ENCODE results near the gene RARS1.

DNA sequence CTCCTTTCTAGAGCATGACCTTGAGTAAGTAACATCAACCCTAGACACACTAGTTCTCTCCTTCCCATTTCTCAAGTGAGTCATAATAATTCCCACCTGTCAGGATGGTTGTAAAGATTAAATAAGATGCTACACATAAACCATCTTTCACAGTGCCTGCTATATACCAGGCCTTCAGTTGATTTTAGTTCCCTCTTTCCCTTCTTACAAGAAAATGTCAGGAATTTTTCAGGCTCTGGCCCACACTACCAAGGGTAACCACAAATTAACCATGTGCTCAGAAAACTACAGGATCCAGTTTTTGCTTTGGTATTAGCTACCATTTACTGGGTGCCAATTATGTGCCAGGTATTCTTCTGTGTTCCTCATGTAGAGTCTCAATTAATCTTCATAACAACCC lies 42.7 kb upstream of the RARS1 start:
- TF ChIP-seq CTCF (conservative IDR thresholded peaks at IDR 0.05; ENCODE audit: low read length) (no peak), EZH2phosphoT487 (IDR thresholded peaks at IDR 0.05; ENCODE audit: borderline replicate concordance) (no peak)

All from Loucy (cell line).